Upper lobe of left lung (tissue), 4 donors: ENCODE results near the gene POLR2I.

ENCODE experiments used
- POLR2A ChIP-seq, 4 donors: fragments of 450-650 bp; IDR thresholded peaks; one replicate each; pipeline ENCODE4 v1.5.1; 2016 to 2017; ENCODE audit warnings: antibody characterized with exemption in 4 of 4, mild to moderate bottlenecking in 2 of 4
- TF ChIP-seq, protein P1 (sequence below), 6 experiments: fragments of 450-650 bp in 4 of 6; fragments of 200-600 bp in 2 of 6; sonication (generic) in 2 of 6; IDR thresholded peaks; one replicate each; pipeline ENCODE4 v1.5.1; 2016 to 2019; ENCODE audit warnings: antibody characterized with exemption in 6 of 6

DNA sequence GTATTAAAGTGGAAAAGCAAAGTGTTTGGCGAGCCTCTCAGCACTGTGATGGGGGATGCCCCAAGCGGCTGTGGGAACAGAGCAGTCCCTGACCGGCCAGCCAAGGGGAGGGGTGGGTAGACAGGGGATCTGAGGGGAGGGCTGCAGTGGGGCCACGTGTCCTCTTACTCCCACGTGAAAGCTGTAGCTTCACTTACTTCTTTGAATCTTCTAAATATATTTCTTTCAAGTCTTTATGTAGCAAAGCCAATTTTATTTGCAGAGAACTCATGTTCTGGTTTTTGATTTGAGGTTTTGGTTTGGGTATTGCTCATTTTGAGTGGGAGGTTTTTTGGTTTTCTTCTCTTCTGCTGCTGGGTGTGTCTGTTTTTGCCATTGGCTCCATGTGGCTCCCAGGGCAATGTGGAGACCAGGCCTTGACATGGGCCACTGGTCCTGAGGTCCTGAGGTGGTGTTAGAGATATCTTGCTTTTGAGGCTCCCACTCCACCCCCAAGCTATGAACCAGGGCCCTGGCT is 21.5 kb downstream of the POLR2I start:
- TF ChIP-seq, protein P1, sequence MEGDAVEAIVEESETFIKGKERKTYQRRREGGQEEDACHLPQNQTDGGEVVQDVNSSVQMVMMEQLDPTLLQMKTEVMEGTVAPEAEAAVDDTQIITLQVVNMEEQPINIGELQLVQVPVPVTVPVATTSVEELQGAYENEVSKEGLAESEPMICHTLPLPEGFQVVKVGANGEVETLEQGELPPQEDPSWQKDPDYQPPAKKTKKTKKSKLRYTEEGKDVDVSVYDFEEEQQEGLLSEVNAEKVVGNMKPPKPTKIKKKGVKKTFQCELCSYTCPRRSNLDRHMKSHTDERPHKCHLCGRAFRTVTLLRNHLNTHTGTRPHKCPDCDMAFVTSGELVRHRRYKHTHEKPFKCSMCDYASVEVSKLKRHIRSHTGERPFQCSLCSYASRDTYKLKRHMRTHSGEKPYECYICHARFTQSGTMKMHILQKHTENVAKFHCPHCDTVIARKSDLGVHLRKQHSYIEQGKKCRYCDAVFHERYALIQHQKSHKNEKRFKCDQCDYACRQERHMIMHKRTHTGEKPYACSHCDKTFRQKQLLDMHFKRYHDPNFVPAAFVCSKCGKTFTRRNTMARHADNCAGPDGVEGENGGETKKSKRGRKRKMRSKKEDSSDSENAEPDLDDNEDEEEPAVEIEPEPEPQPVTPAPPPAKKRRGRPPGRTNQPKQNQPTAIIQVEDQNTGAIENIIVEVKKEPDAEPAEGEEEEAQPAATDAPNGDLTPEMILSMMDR (IDR thresholded peaks at IDR 0.05) = no peak
- TF ChIP-seq POLR2A (IDR thresholded peaks at IDR 0.05) = no peak
